ENCODE results near the gene COA8. TPM values are rescaled to one million over a fixed set of nuclear protein-coding genes. Genes with fewer than 3 reads are reported as not detected.

COA8 gene
- total RNA-seq, 3 donors from 2014 or later (not counting 1 experiment from before 2014, with no cell fraction given): 22.2 to 32.0 (median 24.9) TPM

DNA sequence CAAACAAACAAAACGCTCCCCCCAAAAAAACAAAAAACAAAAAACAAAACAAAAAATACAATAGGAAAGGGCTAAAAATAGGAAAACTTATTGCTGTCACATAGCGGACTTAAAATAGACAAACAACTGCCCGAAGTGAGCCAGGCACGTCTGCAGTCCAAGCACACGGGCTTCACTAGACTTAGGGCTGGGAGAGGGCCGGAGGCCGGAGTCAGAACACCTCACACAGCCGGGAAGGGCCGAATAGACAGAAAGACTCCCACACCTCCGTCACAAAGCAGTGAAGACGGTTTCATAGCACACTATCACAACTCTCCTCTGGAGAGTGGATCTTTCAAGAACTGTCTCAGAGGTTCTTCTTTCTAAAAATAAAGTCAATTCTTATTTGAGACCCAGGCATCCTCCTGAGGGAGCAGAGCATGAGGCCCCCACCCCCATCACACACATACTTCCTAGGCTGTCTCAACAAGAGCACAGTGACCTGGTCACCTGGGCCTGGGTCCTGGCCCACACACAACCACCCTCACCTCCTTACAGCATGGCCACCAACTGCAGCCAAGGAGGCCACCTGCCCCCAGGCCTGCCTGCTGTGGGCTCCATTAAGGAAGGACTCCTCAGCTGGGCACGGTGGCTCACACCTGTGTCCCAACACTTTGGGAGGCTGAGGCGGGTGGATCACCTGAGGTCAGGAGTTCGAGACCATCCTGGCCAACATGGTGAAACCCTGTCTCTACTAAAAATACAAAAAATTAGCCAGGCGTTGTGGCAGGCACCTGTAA lies 7.0 kb upstream of the COA8 start:
- Mint-ChIP-seq H3K4me1 (peaks cover 32 to 44% of the 10 kb centered on the region in 2 donors), H3K4me3 (no peak overlapping the region), H3K9me3 (no peaks in the 10 kb centered on the region), H3K27ac (peak overlapping the region in 1 of 2 donors; percentile 54), H3K27me3 (ENCODE audit: low read depth in 2 of 2) (no peaks in the 10 kb centered on the region), H3K36me3 (no peaks in the 10 kb centered on the region)
- Histone ChIP-seq H3K4me3 (ENCODE audit: low read length) (no peak overlapping the region), H3K27ac (ENCODE audit: low read length) (no peak overlapping the region), H3K9me3 (ENCODE audit: control insufficient read depth, insufficient read depth, low read length) (no peaks in the 10 kb centered on the region), H3K27me3 (ENCODE audit: control insufficient read depth, insufficient read depth, low read length) (no peaks in the 10 kb centered on the region), H3K4me1 (ENCODE audit: control insufficient read depth, insufficient read depth, low read length) (peaks cover 5% of the 10 kb centered on the region), H3K36me3 (ENCODE audit: control insufficient read depth, insufficient read depth, low read length) (peaks cover 24% of the 10 kb centered on the region)
- intact Hi-C loops (cut with micrococcal nuclease): no loop called here
- 92% methylated on average over 15 of the region's 15 CpGs for WGBS (ENCODE audit: insufficient coverage)
- TF ChIP-seq, protein P1, sequence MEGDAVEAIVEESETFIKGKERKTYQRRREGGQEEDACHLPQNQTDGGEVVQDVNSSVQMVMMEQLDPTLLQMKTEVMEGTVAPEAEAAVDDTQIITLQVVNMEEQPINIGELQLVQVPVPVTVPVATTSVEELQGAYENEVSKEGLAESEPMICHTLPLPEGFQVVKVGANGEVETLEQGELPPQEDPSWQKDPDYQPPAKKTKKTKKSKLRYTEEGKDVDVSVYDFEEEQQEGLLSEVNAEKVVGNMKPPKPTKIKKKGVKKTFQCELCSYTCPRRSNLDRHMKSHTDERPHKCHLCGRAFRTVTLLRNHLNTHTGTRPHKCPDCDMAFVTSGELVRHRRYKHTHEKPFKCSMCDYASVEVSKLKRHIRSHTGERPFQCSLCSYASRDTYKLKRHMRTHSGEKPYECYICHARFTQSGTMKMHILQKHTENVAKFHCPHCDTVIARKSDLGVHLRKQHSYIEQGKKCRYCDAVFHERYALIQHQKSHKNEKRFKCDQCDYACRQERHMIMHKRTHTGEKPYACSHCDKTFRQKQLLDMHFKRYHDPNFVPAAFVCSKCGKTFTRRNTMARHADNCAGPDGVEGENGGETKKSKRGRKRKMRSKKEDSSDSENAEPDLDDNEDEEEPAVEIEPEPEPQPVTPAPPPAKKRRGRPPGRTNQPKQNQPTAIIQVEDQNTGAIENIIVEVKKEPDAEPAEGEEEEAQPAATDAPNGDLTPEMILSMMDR (IDR thresholded peaks at IDR 0.05): no peak
- DNase-seq (no peak), ATAC-seq (no peak)

DNA sequence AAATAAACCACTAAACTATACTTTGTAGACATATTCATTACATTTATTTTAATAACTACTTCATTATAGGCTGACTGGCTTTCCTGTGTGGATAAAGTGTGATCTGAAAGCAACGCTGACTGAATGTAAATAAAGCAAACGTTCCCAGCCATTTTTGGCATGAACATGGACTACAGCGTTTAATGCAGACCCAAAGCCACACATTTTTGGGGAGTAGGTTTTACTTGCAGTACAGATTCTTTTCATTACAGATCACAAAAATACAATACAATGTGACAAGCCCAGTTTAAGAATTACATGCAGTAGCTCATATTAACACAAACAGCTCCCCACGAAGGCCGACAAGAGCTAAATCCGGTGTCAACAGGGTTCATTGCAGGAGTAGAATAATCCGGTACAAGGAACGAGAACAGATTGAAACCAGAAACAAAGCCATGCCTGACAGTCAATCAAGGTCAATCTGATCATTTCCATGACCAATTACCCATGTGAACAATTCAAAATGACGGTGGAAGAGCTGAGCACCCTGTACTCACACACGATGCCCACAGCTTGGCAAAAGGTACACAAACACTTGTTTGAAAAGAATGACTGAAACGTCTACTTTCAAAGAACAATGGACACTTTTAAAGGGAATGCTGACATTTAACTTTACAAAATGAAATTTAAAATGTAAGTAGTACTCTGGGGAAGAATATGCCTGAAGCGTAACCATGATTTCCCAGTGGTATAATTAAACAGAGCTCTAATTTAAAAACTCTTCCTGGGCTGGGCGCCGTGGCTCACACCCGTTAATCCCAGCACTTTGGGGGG lies 5.6 kb upstream of the COA8 start:
- H3K27ac Mint-ChIP-seq: peak overlapping the region in 1 of 2 donors; percentile 26
- Histone ChIP-seq H3K36me3 (ENCODE audit: control insufficient read depth, insufficient read depth, low read length) (peaks cover 24% of the 10 kb centered on the region), H3K4me1 (ENCODE audit: control insufficient read depth, insufficient read depth, low read length) (peaks cover 18% of the 10 kb centered on the region), H3K4me3 (ENCODE audit: low read length) (no peak overlapping the region), H3K9me3 (ENCODE audit: control insufficient read depth, insufficient read depth, low read length) (no peaks in the 10 kb centered on the region), H3K27ac (ENCODE audit: low read length) (no peak overlapping the region), H3K27me3 (ENCODE audit: control insufficient read depth, insufficient read depth, low read length) (no peaks in the 10 kb centered on the region)
- 92% methylated on average over 15 of the region's 15 CpGs for WGBS (ENCODE audit: insufficient coverage)
- intact Hi-C loops (cut with micrococcal nuclease): no loop called here
- peaks cover 38 to 57% of the 10 kb centered on the region in 2 donors for H3K4me1 Mint-ChIP-seq
- no peak for DNase-seq
- TF ChIP-seq, protein P1 (IDR thresholded peaks at IDR 0.05): no peak
- no peaks in the 10 kb centered on the region for H3K27me3 Mint-ChIP-seq (ENCODE audit: low read depth in 2 of 2)
- no peaks in the 10 kb centered on the region for H3K9me3 Mint-ChIP-seq
- no peak for ATAC-seq
- H3K36me3 Mint-ChIP-seq: no peaks in the 10 kb centered on the region
- H3K4me3 Mint-ChIP-seq: no peak overlapping the region

DNA sequence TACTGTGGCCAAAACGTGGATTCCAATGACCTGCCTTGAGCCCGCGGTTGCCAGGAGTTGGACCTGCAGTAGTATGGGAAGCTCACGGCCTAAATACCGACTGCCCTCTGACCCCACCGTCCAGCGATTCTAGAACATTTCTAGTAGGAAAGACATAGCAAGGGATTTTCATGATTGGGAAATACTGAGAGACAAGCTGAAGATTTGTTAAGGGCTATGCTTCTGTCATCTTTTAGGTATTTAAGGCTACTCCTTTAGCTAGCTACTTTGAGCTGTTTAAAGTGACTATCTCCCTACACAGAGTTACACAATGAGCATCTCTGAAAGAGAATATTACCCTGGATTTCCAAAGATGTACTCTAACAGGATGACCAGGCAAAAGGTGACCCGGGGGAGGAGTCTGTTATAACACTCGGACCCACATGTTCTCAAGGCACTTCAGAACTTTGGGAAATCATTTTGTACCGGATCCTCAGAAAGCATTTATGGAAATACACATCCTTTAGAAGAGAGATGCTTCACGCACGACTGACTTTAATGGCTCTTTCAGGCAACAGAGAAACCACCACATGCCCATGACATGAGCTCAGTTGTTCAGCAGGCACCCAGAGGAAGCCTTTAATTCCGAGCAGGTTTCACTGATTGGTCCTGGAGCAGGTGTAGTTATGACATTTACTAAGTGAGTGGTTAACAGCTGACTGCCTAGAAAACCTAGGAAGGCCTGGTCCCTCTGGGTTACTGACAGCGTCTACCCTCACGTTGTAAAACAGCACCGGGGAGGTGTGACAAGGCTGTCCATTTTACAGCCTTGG lies 4.5 kb upstream of the COA8 start:
- Mint-ChIP-seq H3K4me3 (no peak overlapping the region), H3K4me1 (peaks cover 41 to 59% of the 10 kb centered on the region in 2 donors), H3K27me3 (ENCODE audit: low read depth in 2 of 2) (no peaks in the 10 kb centered on the region), H3K36me3 (no peaks in the 10 kb centered on the region), H3K27ac (no peak overlapping the region), H3K9me3 (no peaks in the 10 kb centered on the region)
- ATAC-seq (no peak), DNase-seq (no peak)
- Histone ChIP-seq H3K36me3 (ENCODE audit: control insufficient read depth, insufficient read depth, low read length) (peaks cover 24% of the 10 kb centered on the region), H3K27me3 (ENCODE audit: control insufficient read depth, insufficient read depth, low read length) (no peaks in the 10 kb centered on the region), H3K27ac (ENCODE audit: low read length) (no peak overlapping the region), H3K9me3 (ENCODE audit: control insufficient read depth, insufficient read depth, low read length) (no peaks in the 10 kb centered on the region), H3K4me1 (ENCODE audit: control insufficient read depth, insufficient read depth, low read length) (peaks cover 18% of the 10 kb centered on the region), H3K4me3 (ENCODE audit: low read length) (no peak overlapping the region)
- intact Hi-C loops (cut with micrococcal nuclease): no loop called here
- TF ChIP-seq, protein P1 (IDR thresholded peaks at IDR 0.05): no peak
- WGBS (ENCODE audit: insufficient coverage): 94% methylated on average over 16 of the region's 16 CpGs
